22Rv1 (cell line): ENCODE measurements around the gene GEMIN4.
"Not testable (repeated sequence)": the region's sequence is repeated elsewhere in the genome, so short reads cannot be mapped to it uniquely, and the experiment has no call there.

Experiments used
- ZFX ChIP-seq: fragments of 450-650 bp; IDR thresholded peaks from 2 replicates; pipeline ENCODE4 v1.6.1; 2017; ENCODE audit warnings: antibody characterized with exemption, borderline replicate concordance
- TF ChIP-seq, protein P1 (sequence below): fragments of 450-650 bp; IDR thresholded peaks from 2 replicates; pipeline ENCODE4 v1.5.1; 2017; ENCODE audit warnings: mild to moderate bottlenecking

DNA sequence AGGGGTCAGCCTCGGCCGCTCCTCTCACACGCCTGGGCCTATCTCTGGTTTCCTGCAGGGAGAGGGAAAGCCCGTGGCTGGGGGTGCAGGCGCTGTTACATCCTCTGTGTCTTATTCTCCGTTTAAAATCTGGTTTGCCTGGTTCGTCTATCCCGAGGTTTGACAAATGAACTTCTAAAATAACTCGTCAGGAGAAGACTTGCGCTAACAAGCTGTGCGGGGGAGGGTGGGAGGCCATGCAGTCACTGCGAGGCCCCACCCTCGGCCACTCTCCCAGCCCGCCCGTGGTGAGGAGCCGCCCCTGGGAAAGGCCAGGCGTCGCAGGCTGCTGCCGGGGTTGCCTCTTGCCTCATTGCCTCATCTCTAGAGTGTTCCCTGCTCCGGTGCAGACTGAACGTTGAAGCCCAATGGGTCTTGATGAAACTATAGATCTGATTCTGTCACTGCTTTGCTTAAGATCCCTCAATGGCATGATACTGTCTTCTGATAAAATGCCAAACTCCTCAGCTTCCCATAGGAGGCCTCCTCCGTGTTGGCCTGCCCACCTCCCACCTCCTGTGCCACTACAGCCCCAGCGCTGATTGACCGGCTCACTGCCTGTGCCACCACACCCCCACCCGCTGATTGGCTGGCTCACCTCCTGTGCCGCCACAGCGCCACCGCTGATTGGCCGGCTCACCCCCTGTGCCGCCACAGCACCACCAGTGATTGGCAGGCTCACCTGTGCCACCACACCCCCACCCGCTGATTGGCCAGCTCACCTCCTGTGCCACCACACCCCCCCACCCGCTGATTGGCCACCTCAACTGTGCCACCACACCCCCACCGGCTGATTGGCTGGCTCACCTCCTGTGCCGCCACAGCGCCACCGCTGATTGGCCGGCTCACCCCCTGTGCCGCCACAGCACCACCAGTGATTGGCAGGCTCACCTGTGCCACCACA is 38.1 kb upstream of the GEMIN4 start:
- TF ChIP-seq ZFX: not testable (repeated sequence)
- TF ChIP-seq, protein P1, sequence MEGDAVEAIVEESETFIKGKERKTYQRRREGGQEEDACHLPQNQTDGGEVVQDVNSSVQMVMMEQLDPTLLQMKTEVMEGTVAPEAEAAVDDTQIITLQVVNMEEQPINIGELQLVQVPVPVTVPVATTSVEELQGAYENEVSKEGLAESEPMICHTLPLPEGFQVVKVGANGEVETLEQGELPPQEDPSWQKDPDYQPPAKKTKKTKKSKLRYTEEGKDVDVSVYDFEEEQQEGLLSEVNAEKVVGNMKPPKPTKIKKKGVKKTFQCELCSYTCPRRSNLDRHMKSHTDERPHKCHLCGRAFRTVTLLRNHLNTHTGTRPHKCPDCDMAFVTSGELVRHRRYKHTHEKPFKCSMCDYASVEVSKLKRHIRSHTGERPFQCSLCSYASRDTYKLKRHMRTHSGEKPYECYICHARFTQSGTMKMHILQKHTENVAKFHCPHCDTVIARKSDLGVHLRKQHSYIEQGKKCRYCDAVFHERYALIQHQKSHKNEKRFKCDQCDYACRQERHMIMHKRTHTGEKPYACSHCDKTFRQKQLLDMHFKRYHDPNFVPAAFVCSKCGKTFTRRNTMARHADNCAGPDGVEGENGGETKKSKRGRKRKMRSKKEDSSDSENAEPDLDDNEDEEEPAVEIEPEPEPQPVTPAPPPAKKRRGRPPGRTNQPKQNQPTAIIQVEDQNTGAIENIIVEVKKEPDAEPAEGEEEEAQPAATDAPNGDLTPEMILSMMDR: not testable (repeated sequence)
